Measurements from ENCODE around the gene PPIG. TPM values are rescaled to one million over a fixed set of nuclear protein-coding genes. Genes with fewer than 3 reads are reported as not detected.

The PPIG gene
- total and polyA plus RNA-seq, 2 donors (not counting 3 experiments of a cell fraction or from before 2014, with no cell fraction given): 13.4 to 44.9 TPM

DNA sequence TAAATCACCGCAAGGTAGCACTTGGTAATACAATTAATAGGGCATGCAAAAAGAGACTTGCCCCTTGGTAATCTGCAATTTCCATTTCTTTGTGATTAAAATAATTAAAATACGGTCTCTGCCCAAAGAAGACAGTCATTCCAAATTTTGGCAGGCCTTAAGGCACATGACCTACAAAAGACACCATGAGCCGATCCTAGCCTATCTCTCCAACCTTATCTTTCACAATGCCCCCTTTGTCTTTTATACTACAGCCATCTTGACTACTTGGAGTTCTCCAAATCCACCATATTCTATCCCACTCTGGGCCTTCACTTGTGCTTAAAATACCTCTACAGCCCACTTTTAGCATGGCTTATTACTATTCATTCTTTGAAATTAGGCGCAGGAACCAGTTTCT, 86.8 kb downstream of the PPIG start:
- no peak overlapping the region for H3K9ac ChIP-seq (replicated peaks; ENCODE audit: extremely low read depth, insufficient read depth, low read length)
- H3K79me2 ChIP-seq (ENCODE audit: control insufficient read depth, insufficient read depth, low read length): no peaks in the 10 kb centered on the region
- peaks cover 2 to 3% of the 10 kb centered on the region in 2 experiments for H3K27me3 ChIP-seq (ENCODE audit: control insufficient read depth in 2 of 2, insufficient read depth in 2 of 2, low read length in 2 of 2)
- TF ChIP-seq MYC (IDR thresholded peaks at IDR 0.05; ENCODE audit: low read depth, low read length): no peak
- no peak for TF ChIP-seq EZH2 (IDR thresholded peaks at IDR 0.05; ENCODE audit: borderline replicate concordance, low read depth, low read length, severe bottlenecking)
- TF ChIP-seq POLR2AphosphoS5 (IDR thresholded peaks at IDR 0.05; ENCODE audit: insufficient read depth, low read depth, low read length): no peak
- TF ChIP-seq FOS (IDR thresholded peaks at IDR 0.05; ENCODE audit: borderline replicate concordance, insufficient read depth, low read length): no peak
- no peak for TF ChIP-seq GATA2 (IDR thresholded peaks at IDR 0.05; ENCODE audit: insufficient read depth, insufficient read length, low read depth, low read length)
- H3K4me2 ChIP-seq (ENCODE audit: insufficient read depth, low read length): no peak overlapping the region
- H3K9me3 ChIP-seq (replicated peaks; ENCODE audit: control insufficient read depth, insufficient read depth, low read length): no peaks in the 10 kb centered on the region
- H3K27ac ChIP-seq (ENCODE audit: insufficient read depth, low read depth, low read length): no peak overlapping the region
- no peak overlapping the region for H3K4me3 ChIP-seq (replicated peaks in 1 of 3; ENCODE audit: insufficient read depth in 1 of 3, low read depth in 1 of 3, low read length in 3 of 3)
- CTCF ChIA-PET: no interaction called here
- POLR2A ChIA-PET: no interaction called here
- dilution Hi-C loops (cut with MboI; ENCODE audit: extremely low pct_ligation_motif_present, low sequenced_read_pairs): no loop called here
- BruUV-seq (replicated peaks): no TSS peak
- no peaks in the 10 kb centered on the region for H3K36me3 ChIP-seq (ENCODE audit: control insufficient read depth in 2 of 2, extremely low read depth in 1 of 2, insufficient read depth in 2 of 2, low read length in 2 of 2)
- no peak overlapping the region for H2AFZ ChIP-seq (ENCODE audit: low read depth, low read length)
- no peaks in the 10 kb centered on the region for H3K9me1 ChIP-seq (replicated peaks; ENCODE audit: control insufficient read depth, extremely low read depth, insufficient read depth, low read length)
- H4K20me1 ChIP-seq (replicated peaks; ENCODE audit: control insufficient read depth, extremely low read depth, insufficient read depth, low read length): no peaks in the 10 kb centered on the region
- DNase-seq (ENCODE audit: low read depth, low spot score) (no peak), FAIRE-seq (no peak)
- intact Hi-C loops (cut with micrococcal nuclease): no loop called here
- no peaks in the 10 kb centered on the region for H3K4me1 ChIP-seq (ENCODE audit: control insufficient read depth, extremely low read depth, insufficient read depth, low read length)

DNA sequence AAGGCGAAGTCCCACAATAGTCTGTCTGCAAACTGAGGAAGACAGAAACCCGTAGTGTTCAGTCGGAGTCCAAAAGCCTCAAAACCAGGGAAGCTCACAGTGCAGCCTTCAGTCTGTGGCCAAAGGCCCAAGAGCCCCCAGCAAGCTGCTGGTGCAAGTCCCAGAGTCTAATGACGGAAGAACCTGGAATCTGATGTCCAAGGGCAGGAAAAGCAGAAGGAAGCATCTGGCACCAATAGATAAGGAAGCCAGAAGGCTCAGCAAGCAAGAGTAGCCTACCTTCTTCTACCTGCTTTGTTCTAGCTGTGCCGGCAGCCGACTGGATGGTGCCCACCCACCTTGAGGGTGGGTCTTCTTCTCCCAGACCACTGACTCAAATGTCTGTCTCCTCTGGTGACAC, 88.3 kb downstream of the PPIG start:
- intact Hi-C loops (cut with micrococcal nuclease): no loop called here
- CTCF ChIA-PET: interaction anchor here (1.3 kb wide), 1 partner anchor 8 kb away, joined by 3 read pairs; no protein-coding TSS in a partner anchor

More for the DNA sequence above, 88.3 kb downstream of the PPIG start:
- H3K4me3 ChIP-seq (replicated peaks in 1 of 3; ENCODE audit: insufficient read depth in 1 of 3, low read depth in 1 of 3, low read length in 3 of 3): no peak overlapping the region
- no peak overlapping the region for H3K27ac ChIP-seq (ENCODE audit: insufficient read depth, low read depth, low read length)
- DNase-seq (ENCODE audit: low read depth, low spot score) (no peak), FAIRE-seq (no peak)
- no peaks in the 10 kb centered on the region for H3K79me2 ChIP-seq (ENCODE audit: control insufficient read depth, insufficient read depth, low read length)
- POLR2A ChIA-PET: no interaction called here
- no peak overlapping the region for H3K9ac ChIP-seq (replicated peaks; ENCODE audit: extremely low read depth, insufficient read depth, low read length)
- H3K36me3 ChIP-seq (ENCODE audit: control insufficient read depth in 2 of 2, extremely low read depth in 1 of 2, insufficient read depth in 2 of 2, low read length in 2 of 2): no peaks in the 10 kb centered on the region
- H3K9me3 ChIP-seq (replicated peaks; ENCODE audit: control insufficient read depth, insufficient read depth, low read length): no peaks in the 10 kb centered on the region
- TF ChIP-seq FOS (IDR thresholded peaks at IDR 0.05; ENCODE audit: borderline replicate concordance, insufficient read depth, low read length): no peak
- TF ChIP-seq POLR2A (IDR thresholded peaks at IDR 0.05; ENCODE audit: low read depth, low read length): no peak
- no peak for TF ChIP-seq EZH2 (IDR thresholded peaks at IDR 0.05; ENCODE audit: borderline replicate concordance, low read depth, low read length, severe bottlenecking)
- H3K4me2 ChIP-seq (ENCODE audit: insufficient read depth, low read length): no peak overlapping the region
- H2AFZ ChIP-seq (ENCODE audit: low read depth, low read length): no peak overlapping the region
- peaks cover 1 to 3% of the 10 kb centered on the region in 2 experiments for H3K27me3 ChIP-seq (ENCODE audit: control insufficient read depth in 2 of 2, insufficient read depth in 2 of 2, low read length in 2 of 2)
- dilution Hi-C loops (cut with MboI; ENCODE audit: extremely low pct_ligation_motif_present, low sequenced_read_pairs): no loop called here
- H3K4me1 ChIP-seq (ENCODE audit: control insufficient read depth, extremely low read depth, insufficient read depth, low read length): no peaks in the 10 kb centered on the region
- H3K9me1 ChIP-seq (replicated peaks; ENCODE audit: control insufficient read depth, extremely low read depth, insufficient read depth, low read length): no peaks in the 10 kb centered on the region
- no peaks in the 10 kb centered on the region for H4K20me1 ChIP-seq (replicated peaks; ENCODE audit: control insufficient read depth, extremely low read depth, insufficient read depth, low read length)
- no TSS peak for BruUV-seq (replicated peaks)
